ENCODE data around the gene METTL9.
"Not testable (repeated sequence)": the region's sequence is repeated elsewhere in the genome, so short reads cannot be mapped to it uniquely, and the experiment has no call there.

The METTL9 gene

DNA sequence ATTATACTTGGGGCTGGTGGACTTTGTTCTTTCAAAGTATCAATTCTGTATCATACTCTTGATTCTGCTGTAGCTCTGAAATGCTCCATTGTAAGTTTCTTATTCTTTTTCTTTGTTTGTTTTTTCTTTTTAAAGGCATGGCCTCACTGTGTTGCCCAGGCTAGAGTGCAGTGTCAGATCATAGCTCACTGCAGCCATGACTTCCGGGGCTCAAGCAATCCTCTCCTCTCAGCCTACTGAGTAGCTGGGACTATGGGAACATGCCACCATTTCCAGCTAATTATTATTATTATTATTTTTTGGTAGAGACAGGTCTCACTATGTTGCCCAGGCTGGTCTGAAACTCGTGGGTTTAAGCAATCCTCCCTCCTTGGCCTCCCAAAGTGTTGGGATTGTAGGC lies 38.9 kb upstream of the METTL9 start:
- no peak for DNase-seq (ENCODE audit: low read depth)
- H3K4me3 ChIP-seq (ENCODE audit: low read depth, low read length), result no peak overlapping the region
- TF ChIP-seq MYC (IDR thresholded peaks at IDR 0.05; ENCODE audit: low read depth, low read length) (no peak), POLR2A (IDR thresholded peaks at IDR 0.05; ENCODE audit: extremely low read depth, insufficient read length) (no peak), CTCF (IDR thresholded peaks at IDR 0.05; ENCODE audit: low read depth, low read length) (no peak), MAX (IDR thresholded peaks at IDR 0.05; ENCODE audit: low read depth, low read length) (no peak)

DNA sequence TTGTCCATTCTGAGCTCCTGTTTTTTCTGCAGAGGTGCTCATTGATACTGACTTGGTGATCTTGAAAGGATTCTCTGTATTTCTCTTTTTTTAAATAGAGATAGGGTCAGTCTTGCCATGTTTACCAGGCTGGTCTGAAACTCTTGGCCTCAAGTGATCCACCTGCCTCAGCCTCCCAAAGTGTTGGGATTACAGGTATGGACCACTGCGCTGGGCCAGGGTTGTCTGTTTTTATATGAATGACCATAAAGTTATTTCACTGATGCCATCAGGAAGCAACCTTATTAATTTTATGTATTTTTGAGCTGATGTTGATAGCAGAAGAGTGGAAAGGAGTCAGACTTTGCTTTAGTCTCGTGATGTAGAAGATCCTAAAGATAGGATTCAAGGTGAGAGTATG lies 35.7 kb upstream of the METTL9 start:
- no peak overlapping the region for H3K4me3 ChIP-seq (ENCODE audit: low read depth, low read length)
- TF ChIP-seq CTCF (IDR thresholded peaks at IDR 0.05; ENCODE audit: low read depth, low read length) (no peak), POLR2A (IDR thresholded peaks at IDR 0.05; ENCODE audit: extremely low read depth, insufficient read length) (no peak), MYC (IDR thresholded peaks at IDR 0.05; ENCODE audit: low read depth, low read length) (no peak), MAX (IDR thresholded peaks at IDR 0.05; ENCODE audit: low read depth, low read length) (no peak)
- no peak for DNase-seq (ENCODE audit: low read depth)

GRCh38 chr16:21564367-21564766 lies 35.0 kb upstream of the METTL9 start:
- not testable (repeated sequence) for DNase-seq (ENCODE audit: low read depth); H3K4me3 ChIP-seq (ENCODE audit: low read depth, low read length)

DNA sequence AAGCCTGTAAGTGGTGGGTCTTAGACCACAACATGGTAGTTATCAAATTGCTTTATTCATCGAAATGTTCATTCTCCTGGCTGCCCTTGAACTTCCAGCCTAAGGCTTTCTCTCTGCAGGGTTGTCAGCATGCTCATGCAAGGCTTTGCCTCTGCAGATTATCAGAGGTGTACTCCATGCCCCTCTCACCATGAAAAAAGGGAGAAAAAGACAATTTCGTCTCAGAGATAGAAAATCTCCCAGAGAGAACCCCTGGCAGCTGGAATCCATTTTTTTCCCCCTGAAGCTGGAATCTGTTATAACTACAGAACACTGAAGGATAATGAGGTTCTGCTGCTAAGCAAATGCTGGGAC lies 33.9 kb upstream of the METTL9 start:
- no peak for TF ChIP-seq CTCF (IDR thresholded peaks at IDR 0.05; ENCODE audit: low read depth, low read length)
- H3K4me3 ChIP-seq (ENCODE audit: low read depth, low read length), result no peak overlapping the region
- no peak for DNase-seq (ENCODE audit: low read depth)

DNA sequence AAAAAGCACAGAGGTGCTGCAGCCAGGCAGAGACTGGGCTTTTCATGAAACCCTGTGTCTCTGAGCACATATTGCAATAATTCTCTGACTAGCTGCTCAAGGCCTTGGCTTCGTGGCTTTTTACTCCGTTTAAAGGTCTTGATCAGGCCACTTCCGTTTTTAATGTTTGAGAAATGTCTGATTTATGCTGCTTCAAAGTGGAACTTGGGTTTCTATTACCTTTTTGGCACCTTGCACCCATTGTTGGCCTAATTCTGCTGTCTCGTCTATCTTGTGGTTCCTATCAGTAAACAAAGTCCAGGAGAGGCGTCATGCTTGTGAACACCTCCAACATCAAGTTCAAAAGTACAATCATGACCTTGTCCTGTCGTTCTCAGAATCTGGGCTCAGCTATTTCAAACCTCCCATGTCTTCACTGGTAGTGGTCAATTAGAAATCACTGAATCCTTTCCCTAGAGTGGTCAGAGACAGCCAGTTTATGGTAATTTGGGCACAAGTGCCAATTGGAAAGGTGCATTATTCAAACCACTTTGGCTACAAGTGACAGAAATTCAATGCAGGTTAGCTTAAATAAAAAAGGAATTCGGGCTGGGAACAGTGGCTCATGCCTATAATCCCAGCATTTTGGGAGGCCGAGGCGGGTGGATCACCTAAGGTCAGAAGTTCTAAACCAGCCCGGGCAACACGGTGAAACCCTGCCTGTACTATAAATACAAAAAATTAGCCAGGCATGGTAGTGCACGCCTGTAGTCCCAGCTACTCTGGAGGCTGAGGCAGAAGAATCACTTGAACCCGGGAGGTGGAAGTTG lies 33.3 kb upstream of the METTL9 start:
- TF ChIP-seq MYC (IDR thresholded peaks at IDR 0.05; ENCODE audit: low read depth, low read length), result no peak
- no peak for TF ChIP-seq MAX (IDR thresholded peaks at IDR 0.05; ENCODE audit: low read depth, low read length)
- no peak for TF ChIP-seq POLR2A (IDR thresholded peaks at IDR 0.05; ENCODE audit: extremely low read depth, insufficient read length)
- TF ChIP-seq CTCF (IDR thresholded peaks at IDR 0.05; ENCODE audit: low read depth, low read length), result no peak
- H3K4me3 ChIP-seq (ENCODE audit: low read depth, low read length), result no peak overlapping the region
- peak; percentile 37 for DNase-seq (ENCODE audit: low read depth)

DNA sequence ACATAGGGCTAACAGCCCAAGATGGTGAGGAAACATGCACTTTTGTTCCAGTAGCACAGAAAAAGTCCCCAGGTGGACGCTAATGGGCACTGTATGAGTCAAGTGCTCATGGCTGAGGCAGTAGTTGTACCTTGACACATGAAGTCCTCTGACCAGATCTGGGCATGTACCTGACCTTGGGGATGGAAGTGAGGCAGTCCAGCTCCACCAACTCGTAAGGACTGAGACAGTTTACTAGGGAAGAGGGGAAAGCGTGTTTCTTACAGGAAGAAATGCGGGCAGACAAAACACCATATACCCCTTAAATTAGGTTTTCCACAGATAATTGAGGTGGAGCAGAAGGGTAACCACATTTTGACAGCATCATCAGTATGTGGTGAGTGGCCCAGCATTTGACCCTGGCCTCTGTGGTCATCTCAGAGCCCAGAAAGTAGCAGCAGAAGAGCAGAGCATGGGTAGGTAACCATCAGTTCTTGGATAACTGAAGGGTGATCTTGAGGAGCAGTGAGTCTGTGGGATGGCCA lies 32.4 kb upstream of the METTL9 start:
- DNase-seq (ENCODE audit: low read depth), result no peak
- TF ChIP-seq CTCF (IDR thresholded peaks at IDR 0.05; ENCODE audit: low read depth, low read length), result no peak
- no peak for TF ChIP-seq POLR2A (IDR thresholded peaks at IDR 0.05; ENCODE audit: extremely low read depth, insufficient read length)
- no peak for TF ChIP-seq MAX (IDR thresholded peaks at IDR 0.05; ENCODE audit: low read depth, low read length)
- no peak for TF ChIP-seq MYC (IDR thresholded peaks at IDR 0.05; ENCODE audit: low read depth, low read length)
- no peak overlapping the region for H3K4me3 ChIP-seq (ENCODE audit: low read depth, low read length)

- H3K4me3 ChIP-seq (ENCODE audit: low read depth, low read length), result not testable (repeated sequence)
Measured at GRCh38 chr16:21567496-21567895, 31.9 kb upstream of the METTL9 start.

More at GRCh38 chr16:21567496-21567895, 31.9 kb upstream of the METTL9 start:
- DNase-seq (ENCODE audit: low read depth), result not testable (repeated sequence)
